GOT3 (cell line): ENCODE measurements around the gene CHPT1.

ENCODE experiments used
- DNase-seq: peaks from one replicate; lab custom pipeline; 2025; ENCODE audit warnings: mixed read lengths; lab: John Stamatoyannopoulos, UW

Gene CHPT1

GRCh38 chr12:101763246-101763931 is 65.9 kb downstream of the CHPT1 start:
- no peak for DNase-seq

GRCh38 chr12:101764051-101764792 is 66.8 kb downstream of the CHPT1 start:
- no peak for DNase-seq

GRCh38 chr12:101767537-101767936 is 70.1 kb downstream of the CHPT1 start:
- DNase-seq, result no peak

- no peak for DNase-seq
Measured at GRCh38 chr12:101768781-101769180, 71.3 kb downstream of the CHPT1 start.

- no peak for DNase-seq
Measured at GRCh38 chr12:101769865-101770264, 72.4 kb downstream of the CHPT1 start.

GRCh38 chr12:101772012-101772775 is 74.8 kb downstream of the CHPT1 start:
- no peak for DNase-seq

- no peak for DNase-seq
Measured at GRCh38 chr12:101773650-101774162, 76.3 kb downstream of the CHPT1 start.

GRCh38 chr12:101775816-101776215 is 78.4 kb downstream of the CHPT1 start:
- no peak for DNase-seq

- no peak for DNase-seq
Measured at GRCh38 chr12:101777485-101777884, 80.0 kb downstream of the CHPT1 start.

- DNase-seq, result no peak
Measured at GRCh38 chr12:101777978-101778377, 80.5 kb downstream of the CHPT1 start.
